ENCODE data around the gene INPP5K.

The INPP5K gene

DNA sequence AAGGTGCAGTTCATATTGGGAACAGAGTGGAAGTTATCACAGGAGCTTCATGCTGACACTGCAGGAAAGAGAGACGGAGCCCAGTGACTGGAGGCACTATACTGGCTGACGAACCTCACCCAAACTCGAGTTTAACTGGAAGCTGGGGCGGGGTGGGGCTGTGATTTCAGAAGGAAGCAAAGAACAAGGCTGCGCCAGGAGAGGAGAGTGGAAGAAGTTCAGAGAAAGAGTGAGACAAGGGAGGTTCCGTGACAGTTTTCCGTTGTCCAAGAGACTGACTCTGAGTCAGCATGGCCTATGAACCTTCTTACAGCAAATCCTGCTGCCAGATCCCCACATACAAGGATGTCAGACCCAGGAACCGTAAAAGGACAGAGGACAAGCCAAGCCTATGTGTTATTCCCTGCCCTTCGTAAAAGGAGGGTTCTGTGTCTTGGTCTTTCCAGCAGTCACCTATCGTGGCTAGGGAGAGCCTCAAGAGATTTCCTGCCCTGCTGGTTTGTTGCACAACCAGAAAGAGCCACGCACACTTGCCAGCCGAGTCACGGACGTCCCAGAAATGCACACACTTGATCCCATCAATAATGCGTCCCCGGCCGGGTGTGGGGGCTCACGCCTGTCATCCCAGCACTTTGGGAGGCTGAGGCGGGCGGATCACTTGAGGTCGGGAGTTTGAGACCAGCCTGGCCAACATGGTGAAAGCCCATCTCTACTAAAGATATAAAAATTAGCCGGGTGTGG, 41.1 kb upstream of the INPP5K start:
- H2BK120ac ChIP-seq (ENCODE audit: low read depth, low read length) = no peak overlapping the region
- no peaks in the 10 kb centered on the region for H3K9me3 ChIP-seq (ENCODE audit: control insufficient read depth, low read length)
- H3K79me1 ChIP-seq (replicated peaks; ENCODE audit: low read length, poor library complexity, severe bottlenecking) = peaks cover 49% of the 10 kb centered on the region
- H3K4ac ChIP-seq (ENCODE audit: low read depth in 1 of 2, low read length in 2 of 2) = no peak overlapping the region
- H3K4me2 ChIP-seq (ENCODE audit: low read length, poor library complexity, severe bottlenecking) = no peak overlapping the region
- no peak overlapping the region for H4K91ac ChIP-seq (ENCODE audit: low read length)
- no peak overlapping the region for H2AK5ac ChIP-seq (ENCODE audit: low read length, severe bottlenecking)
- H3K36me3 ChIP-seq (ENCODE audit: control insufficient read depth in 1 of 2, insufficient read depth in 2 of 2, low read depth in 1 of 2, low read length in 2 of 2) = peaks cover 27 to 30% of the 10 kb centered on the region in 2 experiments
- H2BK15ac ChIP-seq (ENCODE audit: low read depth, poor library complexity, severe bottlenecking) = no peak overlapping the region
- H3K14ac ChIP-seq (ENCODE audit: low read length in 2 of 2) = no peak overlapping the region
- no peak overlapping the region for H2BK12ac ChIP-seq (ENCODE audit: low read length in 2 of 2)
- H3K4me1 ChIP-seq (ENCODE audit: control insufficient read depth, insufficient read depth, low read depth, low read length) = peaks cover 26% of the 10 kb centered on the region
- H2AFZ ChIP-seq (ENCODE audit: low read depth, low read length) = no peak overlapping the region
- H3K18ac ChIP-seq (ENCODE audit: low read depth in 1 of 2, low read length in 2 of 2) = peak overlapping the region; percentile 11 to 21
- no peak overlapping the region for H2BK5ac ChIP-seq (ENCODE audit: low read depth, low read length, poor library complexity, severe bottlenecking)
- H3K27ac ChIP-seq (ENCODE audit: low read length, poor library complexity, severe bottlenecking) = no peak overlapping the region
- H3K23ac ChIP-seq (ENCODE audit: low read length in 2 of 2) = no peak overlapping the region
- H4K8ac ChIP-seq (ENCODE audit: low read length) = no peak overlapping the region
- H3K9ac ChIP-seq (ENCODE audit: low read length) = peak overlapping the region; percentile 75
- WGBS = 79% methylated on average over 22 of the region's 22 CpGs
- H3K4me3 ChIP-seq (ENCODE audit: insufficient read depth in 1 of 2, low read depth in 1 of 2, low read length in 2 of 2) = peak overlapping the region in 1 of 2 experiments; percentile 56
- DNase-seq = peak; percentile 94
- H3K27me3 ChIP-seq (ENCODE audit: control insufficient read depth in 1 of 2, insufficient read depth in 1 of 2, low read length in 2 of 2) = no peaks in the 10 kb centered on the region

DNA sequence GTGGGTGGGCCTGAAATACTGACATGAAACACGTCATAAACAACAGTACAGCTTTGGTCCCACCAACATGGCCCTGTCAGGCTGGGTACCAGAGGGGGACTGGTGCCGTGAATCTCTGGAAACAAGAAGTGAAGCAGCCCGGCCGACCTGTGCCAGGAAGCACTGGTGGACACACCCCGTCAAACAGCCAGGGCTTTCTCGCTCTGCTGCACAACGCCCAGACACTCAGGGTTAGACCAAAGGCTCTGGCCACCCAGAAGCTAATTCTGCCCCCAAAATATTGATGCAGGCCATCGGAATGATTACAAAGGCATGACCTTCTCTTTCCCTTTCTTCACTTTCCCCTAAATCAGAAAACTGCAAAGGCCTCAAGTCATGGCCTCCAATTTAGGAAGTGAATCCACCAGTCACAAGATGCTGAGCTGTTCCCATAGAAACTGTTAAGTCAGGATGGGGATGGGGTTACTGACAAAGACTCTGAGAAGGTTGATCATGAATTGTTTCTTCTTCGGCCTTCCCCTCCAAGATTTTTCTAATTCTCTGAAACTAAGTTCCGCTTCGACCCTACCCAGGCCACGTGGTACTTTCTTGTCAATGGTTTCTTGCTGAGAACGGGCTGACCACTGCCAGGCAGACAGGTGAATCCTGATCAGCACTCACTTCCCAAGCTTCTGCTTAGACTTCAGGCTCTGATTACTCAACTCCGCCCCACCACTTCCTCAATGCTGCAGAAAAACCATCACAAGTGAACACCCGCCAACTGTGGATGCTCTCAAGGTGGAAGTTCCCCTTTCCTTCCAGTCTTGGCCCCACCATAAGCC, 39.4 kb upstream of the INPP5K start:
- H3K27me3 ChIP-seq (ENCODE audit: control insufficient read depth in 1 of 2, insufficient read depth in 1 of 2, low read length in 2 of 2) = no peaks in the 10 kb centered on the region
- no peak overlapping the region for H3K9ac ChIP-seq (ENCODE audit: low read length)
- H2AK5ac ChIP-seq (ENCODE audit: low read length, severe bottlenecking) = no peak overlapping the region
- no peak overlapping the region for H2AFZ ChIP-seq (ENCODE audit: low read depth, low read length)
- DNase-seq = no peak
- H4K91ac ChIP-seq (ENCODE audit: low read length) = no peak overlapping the region
- WGBS = 96% methylated on average over 15 of the region's 15 CpGs
- H2BK5ac ChIP-seq (ENCODE audit: low read depth, low read length, poor library complexity, severe bottlenecking) = no peak overlapping the region
- H3K4me1 ChIP-seq (ENCODE audit: control insufficient read depth, insufficient read depth, low read depth, low read length) = peaks cover 18% of the 10 kb centered on the region
- peaks cover 41 to 44% of the 10 kb centered on the region in 2 experiments for H3K36me3 ChIP-seq (ENCODE audit: control insufficient read depth in 1 of 2, insufficient read depth in 2 of 2, low read depth in 1 of 2, low read length in 2 of 2)
- H3K4me2 ChIP-seq (ENCODE audit: low read length, poor library complexity, severe bottlenecking) = no peak overlapping the region
- no peak overlapping the region for H4K8ac ChIP-seq (ENCODE audit: low read length)
- H2BK12ac ChIP-seq (ENCODE audit: low read length in 2 of 2) = no peak overlapping the region
- no peak overlapping the region for H3K4ac ChIP-seq (ENCODE audit: low read depth in 1 of 2, low read length in 2 of 2)
- no peaks in the 10 kb centered on the region for H3K9me3 ChIP-seq (ENCODE audit: control insufficient read depth, low read length)
- no peak overlapping the region for H3K27ac ChIP-seq (ENCODE audit: low read length, poor library complexity, severe bottlenecking)
- H2BK15ac ChIP-seq (ENCODE audit: low read depth, poor library complexity, severe bottlenecking) = no peak overlapping the region
- peaks cover 51% of the 10 kb centered on the region for H3K79me1 ChIP-seq (replicated peaks; ENCODE audit: low read length, poor library complexity, severe bottlenecking)
- no peak overlapping the region for H3K4me3 ChIP-seq (ENCODE audit: insufficient read depth in 1 of 2, low read depth in 1 of 2, low read length in 2 of 2)
- no peak overlapping the region for H3K18ac ChIP-seq (ENCODE audit: low read depth in 1 of 2, low read length in 2 of 2)
- no peak overlapping the region for H2BK120ac ChIP-seq (ENCODE audit: low read depth, low read length)
- H3K23ac ChIP-seq (ENCODE audit: low read length in 2 of 2) = no peak overlapping the region
- H3K14ac ChIP-seq (ENCODE audit: low read length in 2 of 2) = no peak overlapping the region

DNA sequence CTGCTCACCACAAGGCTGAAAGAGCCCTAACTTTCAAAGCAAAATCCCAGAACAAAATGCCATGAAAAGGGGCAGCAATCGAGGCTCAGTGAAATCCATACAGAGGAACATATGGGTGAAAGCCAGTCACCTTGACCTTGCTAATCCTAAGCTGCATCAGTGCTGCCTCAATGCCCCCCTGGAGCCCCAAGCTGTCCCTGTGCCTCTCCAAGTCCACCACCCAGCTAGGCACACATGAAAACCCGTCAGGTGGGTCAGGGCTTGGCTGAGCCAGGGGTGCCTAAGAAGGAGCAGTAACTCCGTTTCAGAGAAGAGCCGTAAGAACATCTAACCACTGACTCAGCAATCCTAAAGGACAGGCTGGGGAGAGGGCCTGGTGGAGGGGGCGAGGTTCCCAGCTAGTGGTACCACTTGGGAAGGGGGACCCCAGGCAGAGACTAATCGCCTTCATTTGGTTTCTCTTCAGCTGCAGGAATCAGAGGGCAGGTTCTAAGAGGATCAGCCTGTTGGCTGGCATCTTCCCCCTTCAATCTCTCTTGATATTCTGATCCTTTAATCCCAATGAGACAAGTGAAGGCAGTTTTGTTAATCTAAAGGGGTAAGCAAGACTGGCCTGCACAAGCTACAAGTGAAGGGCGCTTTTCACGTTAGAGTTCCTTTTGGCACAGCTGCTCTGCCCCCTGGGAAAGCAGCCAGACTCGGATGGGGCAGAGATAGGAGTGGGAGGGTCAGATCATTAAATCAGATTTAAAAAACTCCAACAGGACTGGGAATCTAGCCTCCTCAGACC, 38.5 kb upstream of the INPP5K start:
- Histone ChIP-seq H3K36me3 (ENCODE audit: control insufficient read depth in 1 of 2, insufficient read depth in 2 of 2, low read depth in 1 of 2, low read length in 2 of 2) (peaks cover 46 to 53% of the 10 kb centered on the region in 2 experiments), H2BK12ac (ENCODE audit: low read length in 2 of 2) (no peak overlapping the region), H3K23ac (ENCODE audit: low read length in 2 of 2) (no peak overlapping the region), H4K8ac (ENCODE audit: low read length) (no peak overlapping the region), H2BK120ac (ENCODE audit: low read depth, low read length) (no peak overlapping the region), H3K79me1 (replicated peaks; ENCODE audit: low read length, poor library complexity, severe bottlenecking) (peaks cover 49% of the 10 kb centered on the region), H3K4me3 (ENCODE audit: insufficient read depth in 1 of 2, low read depth in 1 of 2, low read length in 2 of 2) (no peak overlapping the region), H2AK5ac (ENCODE audit: low read length, severe bottlenecking) (no peak overlapping the region), H2AFZ (ENCODE audit: low read depth, low read length) (no peak overlapping the region), H3K9ac (ENCODE audit: low read length) (no peak overlapping the region), H3K14ac (ENCODE audit: low read length in 2 of 2) (peak overlapping the region in 1 of 2 experiments; percentile 6), H3K4ac (ENCODE audit: low read depth in 1 of 2, low read length in 2 of 2) (no peak overlapping the region), H3K27me3 (ENCODE audit: control insufficient read depth in 1 of 2, insufficient read depth in 1 of 2, low read length in 2 of 2) (no peaks in the 10 kb centered on the region), H2BK15ac (ENCODE audit: low read depth, poor library complexity, severe bottlenecking) (no peak overlapping the region), H3K4me1 (ENCODE audit: control insufficient read depth, insufficient read depth, low read depth, low read length) (peaks cover 13% of the 10 kb centered on the region), H3K27ac (ENCODE audit: low read length, poor library complexity, severe bottlenecking) (no peak overlapping the region), H3K9me3 (ENCODE audit: control insufficient read depth, low read length) (no peaks in the 10 kb centered on the region), H2BK5ac (ENCODE audit: low read depth, low read length, poor library complexity, severe bottlenecking) (no peak overlapping the region), H3K18ac (ENCODE audit: low read depth in 1 of 2, low read length in 2 of 2) (no peak overlapping the region), H3K4me2 (ENCODE audit: low read length, poor library complexity, severe bottlenecking) (no peak overlapping the region), H4K91ac (ENCODE audit: low read length) (no peak overlapping the region)
- no peak for DNase-seq
- 92% methylated on average over 9 of the region's 9 CpGs for WGBS

Data from mesenchymal stem cell (in vitro differentiated cells and primary cell).